Glomerular endothelial cell (primary cell): Measurements from ENCODE around the gene TMPRSS6. TPM values are rescaled to one million over a fixed set of nuclear protein-coding genes. Genes with fewer than 3 reads are reported as not detected.

Experiments
- DNase-seq: peaks from one replicate; pipeline ENCODE4 v3.0.0-alpha.2; 2011; ENCODE audit warnings: low read depth, low spot score; ENCODE audit errors: extremely low read depth
- total RNA-seq: library from RNA; depleted of rRNA; stranded (reverse); fragments of >200 nt; gene quantifications from 2 replicates; pipeline ENCODE4 v1.2.3, GENCODE V29; 2015

Gene TMPRSS6
- total RNA-seq, 1 donor from 2014 or later, result not detected

- no peak for DNase-seq
Observed at GRCh38 chr22:37069719-37070118, 39.8 kb downstream of the TMPRSS6 start.

GRCh38 chr22:37069319-37069718, 40.2 kb downstream of the TMPRSS6 start:
- DNase-seq, result no peak

GRCh38 chr22:37068859-37069258, 40.7 kb downstream of the TMPRSS6 start:
- no peak for DNase-seq

- DNase-seq, result no peak
Observed at GRCh38 chr22:37067428-37067827, 42.1 kb downstream of the TMPRSS6 start.

- DNase-seq, result no peak
Observed at GRCh38 chr22:37065961-37066360, 43.6 kb downstream of the TMPRSS6 start.

- no peak for DNase-seq
Observed at GRCh38 chr22:37065180-37065579, 44.3 kb downstream of the TMPRSS6 start.

- DNase-seq, result no peak
Observed at GRCh38 chr22:37064553-37064952, 45.0 kb downstream of the TMPRSS6 start.

GRCh38 chr22:37063431-37064420, 45.8 kb downstream of the TMPRSS6 start:
- DNase-seq, result no peak

GRCh38 chr22:37062702-37063381, 46.7 kb downstream of the TMPRSS6 start:
- no peak for DNase-seq

GRCh38 chr22:37062376-37062675, 47.2 kb downstream of the TMPRSS6 start:
- DNase-seq, result no peak

GRCh38 chr22:37061611-37062375, 47.7 kb downstream of the TMPRSS6 start:
- DNase-seq, result no peak

GRCh38 chr22:37060801-37061610, 48.5 kb downstream of the TMPRSS6 start:
- DNase-seq, result no peak

GRCh38 chr22:37059876-37060449, 49.5 kb downstream of the TMPRSS6 start:
- no peak for DNase-seq

- no peak for DNase-seq
Observed at GRCh38 chr22:37058917-37059701, 50.4 kb downstream of the TMPRSS6 start.

GRCh38 chr22:37057796-37058510, 51.6 kb downstream of the TMPRSS6 start:
- DNase-seq, result no peak

GRCh38 chr22:37057226-37057625, 52.3 kb downstream of the TMPRSS6 start:
- DNase-seq, result no peak

- no peak for DNase-seq
Observed at GRCh38 chr22:37056246-37056645, 53.3 kb downstream of the TMPRSS6 start.

GRCh38 chr22:37054600-37055365, 54.7 kb downstream of the TMPRSS6 start:
- DNase-seq, result no peak
